Activated CD8-positive, alpha-beta memory T cell treated with anti-CD3 and anti-CD28 coated beads, Interleukin-2, amount 50 U/mL, for 48 hours (primary cell): Measurements from ENCODE around the gene CYB5R2.

Experiments
- DNase-seq: peaks from one replicate; pipeline ENCODE4 v3.0.0-alpha.2; 2020

Gene CYB5R2

DNA sequence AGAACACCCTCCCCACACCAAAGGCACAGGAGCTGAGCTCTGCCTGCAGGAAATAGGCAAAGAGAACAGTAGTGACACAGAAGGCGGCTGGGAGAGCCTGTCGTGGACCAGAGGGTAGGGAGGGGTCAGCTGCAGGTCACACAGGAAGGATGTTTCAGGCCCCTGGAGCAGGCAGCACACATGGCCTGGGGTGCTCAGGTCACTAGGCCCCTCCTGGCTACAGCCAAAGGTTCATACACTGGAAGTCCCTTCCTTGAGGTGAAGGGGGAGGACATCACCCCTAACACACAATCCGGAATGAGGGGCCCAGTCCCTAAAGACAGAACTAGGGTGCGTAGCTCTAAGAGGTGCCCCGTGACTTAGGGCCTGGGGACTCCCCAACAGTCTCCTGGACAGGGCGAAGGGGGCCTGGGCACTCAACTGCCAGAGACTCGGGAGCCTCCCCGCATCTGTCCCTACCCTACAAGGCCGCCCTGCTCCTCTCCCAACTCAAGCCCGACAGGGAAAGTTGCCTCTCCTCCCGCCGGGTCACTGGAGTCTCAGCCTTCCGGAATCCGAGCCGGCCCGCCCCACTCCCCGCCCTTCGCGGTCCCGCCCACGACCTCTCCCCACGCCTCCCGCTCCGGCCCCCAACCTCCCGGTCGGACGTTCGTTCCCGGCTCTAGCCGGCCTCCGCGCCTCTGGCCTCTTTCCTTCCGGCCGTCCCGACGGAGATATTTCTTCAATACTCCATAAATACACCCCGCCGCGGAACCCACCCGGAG is at the start of gene CYB5R2:
Gene CYB5R2 (minus strand): TSS at position 541 of the 764 bp plus-strand sequence. CDS start 675 bp downstream, outside the sequence.
- DNase-seq = peak; percentile 60

DNA sequence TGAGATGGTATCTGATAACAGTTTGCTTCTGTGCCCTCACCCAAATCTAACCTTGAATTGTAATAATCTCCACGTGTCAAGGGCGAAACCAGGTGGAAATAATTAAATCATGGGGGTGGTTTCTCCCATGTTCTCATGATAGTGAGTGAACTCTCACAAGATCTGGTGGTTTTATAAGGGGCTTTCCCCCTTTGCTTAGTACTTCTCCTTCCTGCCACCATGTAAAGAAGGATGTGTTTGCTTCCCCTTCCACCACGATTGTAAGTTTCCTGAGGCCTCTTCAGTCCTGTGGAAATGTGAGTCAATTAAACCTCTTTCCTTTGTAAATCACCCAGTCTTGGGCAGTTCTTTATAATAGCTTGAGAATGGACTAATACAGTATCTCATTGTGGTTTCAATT is 41.5 kb upstream of the CYB5R2 start:
- no peak for DNase-seq

- no peak for DNase-seq
These were observed 33.1 kb upstream of the CYB5R2 start, which contains the start of gene OVCH2 for GRCh38 chr11:7706377-7706776. OVCH2 (minus strand) TSS chr11:7706477; CDS start chr11:7706394, 83 bp downstream.

GRCh38 chr11:7703740-7704139 is 30.4 kb upstream of the CYB5R2 start:
- no peak for DNase-seq

GRCh38 chr11:7696424-7696823 is 23.1 kb upstream of the CYB5R2 start:
- DNase-seq = peak; percentile 54

DNA sequence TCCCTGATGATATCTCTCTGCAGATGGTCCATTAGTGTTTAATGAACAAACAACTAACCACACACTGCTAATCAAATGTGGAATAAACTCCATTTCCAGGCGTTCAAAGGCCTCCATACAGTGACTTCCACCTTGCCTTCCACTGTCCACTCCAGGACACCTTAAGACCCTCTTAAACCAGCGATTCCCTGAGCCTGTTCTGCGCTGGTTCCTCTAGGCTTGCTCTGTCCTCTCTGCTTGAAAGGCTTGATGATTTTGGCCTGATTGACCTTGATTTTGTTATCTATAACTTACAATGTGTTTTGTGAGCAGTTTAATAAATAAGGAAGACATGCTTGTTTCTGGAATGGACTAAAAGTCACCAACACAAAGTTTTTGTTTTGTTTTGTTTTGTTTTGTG is 20.9 kb upstream of the CYB5R2 start:
- no peak for DNase-seq

- DNase-seq = no peak
These were observed 19.1 kb upstream of the CYB5R2 start for GRCh38 chr11:7692426-7692825.

GRCh38 chr11:7691759-7692350 is 18.6 kb upstream of the CYB5R2 start:
- DNase-seq = no peak

DNA sequence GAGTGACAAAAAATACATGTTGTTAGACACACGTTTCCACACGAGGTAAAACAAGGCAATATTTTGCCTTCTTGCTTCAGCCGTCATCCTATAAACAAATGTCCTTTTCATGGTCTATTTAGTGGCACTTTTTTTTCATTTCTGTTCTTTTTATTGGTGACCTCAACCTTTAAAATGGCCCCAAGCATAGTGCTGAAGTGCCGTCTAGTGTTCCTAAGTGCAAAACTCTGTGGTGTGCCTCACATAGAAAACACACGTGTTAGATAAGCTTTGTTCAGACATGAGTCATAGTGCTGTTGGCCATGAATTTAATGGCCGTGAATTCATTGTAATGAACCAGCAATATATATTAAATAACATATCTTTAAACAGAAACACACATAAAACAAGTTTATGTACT is 17.3 kb upstream of the CYB5R2 start:
- DNase-seq = no peak

GRCh38 chr11:7689239-7689638 is 15.9 kb upstream of the CYB5R2 start:
- DNase-seq = no peak

- no peak for DNase-seq
These were observed 15.0 kb upstream of the CYB5R2 start for GRCh38 chr11:7688238-7688826.

DNA sequence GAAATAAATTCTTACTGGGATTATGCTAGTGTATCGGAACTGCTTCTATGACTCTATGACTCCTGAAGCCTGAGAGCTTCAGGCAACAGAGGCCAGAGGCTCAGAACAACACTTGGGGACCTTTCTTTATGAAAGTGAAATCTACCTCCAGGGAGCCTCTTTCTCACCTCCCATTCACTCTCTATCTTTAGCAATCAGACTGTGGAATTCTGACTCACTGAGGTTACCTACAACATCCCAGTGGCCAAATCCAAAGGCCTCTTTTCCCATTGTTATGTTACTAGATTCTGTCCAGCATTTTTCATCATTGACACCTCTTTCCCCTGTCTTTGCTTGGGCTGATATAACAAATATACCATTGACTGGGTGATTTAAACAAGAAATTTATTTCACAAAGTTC is 14.1 kb upstream of the CYB5R2 start:
- DNase-seq = no peak

DNA sequence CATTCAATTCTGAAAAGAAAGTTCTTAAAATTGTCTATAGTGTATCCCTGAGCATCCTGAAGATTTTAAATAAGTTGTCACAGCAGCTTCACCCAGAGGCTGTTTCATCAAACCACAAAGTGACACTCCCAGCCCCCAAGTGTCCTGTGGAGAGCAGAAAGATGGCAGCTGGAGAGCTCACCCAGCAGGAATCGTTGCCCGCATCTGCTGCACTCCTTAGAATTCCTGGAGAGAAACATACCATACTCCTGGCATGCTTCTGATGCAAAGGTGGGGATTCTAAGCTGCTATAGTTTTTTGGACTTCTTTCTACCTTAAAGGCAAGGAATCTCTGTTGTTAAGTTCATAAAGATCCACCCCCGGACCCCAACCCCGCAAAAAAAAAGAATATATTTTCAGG is 13.5 kb upstream of the CYB5R2 start:
- DNase-seq = no peak

DNA sequence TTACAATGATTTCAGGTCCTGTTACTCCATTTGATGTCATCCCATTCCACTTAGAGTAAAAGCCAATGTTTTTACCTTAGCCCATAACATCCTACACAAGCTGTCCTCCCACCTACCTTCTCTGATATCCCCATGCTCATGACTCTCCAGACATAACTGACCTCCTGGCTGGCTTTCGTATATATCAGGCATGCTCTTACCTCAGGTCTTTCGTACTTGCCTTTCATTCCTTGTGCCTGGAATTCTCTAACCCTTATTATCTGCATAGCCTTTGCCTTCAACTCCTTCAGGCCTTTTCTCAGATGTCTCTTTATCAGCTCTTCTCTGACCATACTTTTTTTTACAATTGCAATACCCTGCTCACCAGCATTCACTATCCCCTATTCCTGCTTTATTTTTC is 10.3 kb upstream of the CYB5R2 start:
- DNase-seq = no peak

DNA sequence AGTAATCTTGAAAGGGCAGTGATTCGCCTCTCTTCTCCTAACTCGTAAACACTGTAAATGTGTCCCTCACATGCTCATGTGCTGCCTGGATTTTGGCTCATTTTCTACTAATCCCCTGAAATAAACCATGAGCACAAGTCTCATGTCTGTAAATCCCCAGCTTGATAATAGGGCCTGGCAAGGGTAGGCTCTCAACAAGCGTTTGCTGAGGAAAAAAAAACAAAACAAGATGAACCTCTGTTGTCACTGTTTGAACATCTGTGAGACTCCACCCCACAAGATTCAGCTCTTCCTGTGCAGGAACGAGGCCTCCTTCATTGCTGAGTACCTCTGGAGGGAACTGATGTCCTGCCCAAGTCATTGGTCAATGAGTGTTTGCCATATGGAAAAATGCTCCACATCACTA is 4.5 kb upstream of the CYB5R2 start:
- DNase-seq = no peak

DNA sequence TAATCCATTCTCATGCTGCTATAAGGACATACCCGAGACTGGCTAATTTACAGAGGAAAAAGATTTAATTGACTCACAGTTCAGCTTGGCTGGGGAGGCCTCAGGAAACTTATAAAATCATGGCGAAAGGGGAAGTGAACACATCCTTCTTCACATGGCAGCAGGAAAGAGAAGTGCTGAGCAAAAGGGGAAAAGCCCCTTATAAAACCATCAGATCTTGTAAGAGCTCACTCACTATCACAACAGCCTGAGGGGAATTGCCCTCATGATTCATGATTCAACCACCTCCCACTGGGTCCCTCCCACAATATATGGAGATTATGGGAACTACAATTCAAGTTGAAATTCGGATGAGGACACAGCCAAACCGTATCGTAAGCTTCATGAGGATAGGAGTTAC is 3.8 kb upstream of the CYB5R2 start:
- DNase-seq = no peak

DNA sequence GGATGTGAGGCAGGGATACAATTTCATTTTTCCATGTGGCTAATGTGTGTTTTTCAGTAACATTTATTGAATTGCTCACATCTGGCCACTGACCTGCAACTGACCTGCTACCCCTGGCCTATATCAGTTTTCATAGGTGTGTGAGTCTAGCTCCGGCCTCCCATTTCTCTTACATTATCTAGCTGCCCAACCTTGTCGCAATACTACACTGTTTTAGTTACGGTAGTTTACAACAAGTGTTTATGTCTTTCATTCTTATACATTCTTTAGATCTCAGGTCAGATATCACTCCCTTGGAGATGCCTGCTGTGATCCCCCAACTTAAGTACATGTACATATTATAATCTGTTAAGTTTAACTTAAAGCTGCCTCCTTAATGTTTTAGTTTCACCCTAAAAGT is 2.3 kb upstream of the CYB5R2 start:
- DNase-seq = no peak

DNA sequence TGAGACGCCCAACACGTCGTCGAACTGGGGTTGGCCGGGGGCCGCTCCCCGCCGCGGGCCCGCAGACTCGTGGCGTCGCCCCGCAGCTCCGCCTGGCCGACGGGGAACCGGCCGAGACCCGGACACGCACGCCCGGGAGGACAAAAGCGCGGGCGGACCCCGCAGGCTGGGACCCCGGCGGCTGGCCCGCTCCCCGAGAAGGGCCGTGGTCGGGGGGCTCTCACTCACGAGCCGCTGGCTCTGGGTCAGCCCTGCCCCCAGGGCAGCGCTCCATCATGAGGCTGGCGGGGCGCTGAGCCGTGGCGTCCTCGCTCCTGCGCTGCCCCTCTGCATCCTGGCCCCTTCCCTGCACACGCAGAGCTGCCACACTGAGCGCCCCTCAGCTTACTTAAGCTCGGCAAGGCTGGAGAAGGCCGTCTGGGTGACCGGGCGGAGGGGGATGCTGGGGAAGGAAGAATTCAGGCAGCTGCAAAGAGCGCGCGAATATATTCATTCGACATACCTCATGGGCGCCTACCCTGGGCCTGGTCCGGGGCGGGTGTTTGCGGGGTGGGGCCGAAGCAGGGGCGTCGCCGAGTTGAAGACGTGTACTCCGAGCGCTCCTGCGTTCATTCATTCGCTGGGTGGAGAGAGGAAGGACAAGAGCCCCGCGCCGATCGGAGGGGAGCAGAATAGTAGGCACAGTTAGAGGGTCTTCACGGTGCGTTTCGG is 579 bp upstream of the CYB5R2 start:
- peak; percentile 61 for DNase-seq

DNA sequence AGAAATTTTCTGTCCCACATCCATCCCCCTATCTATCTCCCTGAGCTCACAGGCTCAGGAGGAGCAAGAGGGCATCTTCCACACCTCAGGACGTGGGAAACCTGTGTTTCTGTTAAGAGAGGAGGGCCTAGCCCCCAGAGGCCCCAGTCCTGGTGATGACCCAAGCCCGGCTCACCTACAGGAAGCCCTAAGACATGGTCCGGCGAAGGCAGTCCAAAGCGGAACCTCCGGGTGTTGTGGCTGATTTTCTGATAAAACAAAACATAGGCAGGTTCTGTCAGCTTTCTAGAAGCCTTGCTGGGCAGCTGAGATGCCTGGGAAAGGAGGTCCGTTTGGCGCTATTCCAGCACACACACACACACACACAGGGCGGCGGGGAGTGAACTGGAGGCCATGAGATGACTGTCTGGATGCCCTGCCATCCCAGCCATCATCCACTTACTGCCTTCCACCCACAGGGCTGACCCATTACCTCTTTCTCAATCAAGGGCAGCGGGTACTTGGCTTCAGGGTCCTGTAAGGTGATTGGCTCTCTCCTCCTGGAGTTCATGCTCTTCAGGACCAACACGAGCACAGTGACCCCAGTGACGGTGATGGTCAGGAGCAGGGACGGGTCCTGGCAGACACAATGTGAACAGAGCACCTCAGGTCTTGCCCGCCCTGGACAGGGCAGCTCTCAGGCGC is 882 bp downstream of the CYB5R2 start:
- no peak for DNase-seq

- no peak for DNase-seq
These were observed 1.7 kb downstream of the CYB5R2 start for GRCh38 chr11:7671347-7672215.

DNA sequence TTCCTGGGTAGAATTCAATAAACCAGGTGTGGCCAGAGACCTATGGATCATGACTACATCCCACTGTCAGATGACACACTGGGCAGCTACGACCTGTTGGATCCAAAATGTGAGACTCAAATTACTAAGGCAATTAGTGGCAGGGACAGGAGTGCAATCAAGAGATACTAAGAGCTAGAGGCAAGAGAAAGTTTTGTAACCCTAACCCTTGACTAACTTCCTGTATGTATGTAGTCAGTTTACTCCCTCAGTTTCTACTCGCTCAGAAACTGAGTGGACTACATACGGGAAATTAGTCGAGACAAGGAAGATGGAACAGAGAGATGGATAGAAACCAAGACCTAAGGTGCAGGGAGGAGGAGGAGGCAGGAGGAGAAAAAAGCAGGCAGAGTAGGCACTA is 2.7 kb downstream of the CYB5R2 start:
- no peak for DNase-seq

DNA sequence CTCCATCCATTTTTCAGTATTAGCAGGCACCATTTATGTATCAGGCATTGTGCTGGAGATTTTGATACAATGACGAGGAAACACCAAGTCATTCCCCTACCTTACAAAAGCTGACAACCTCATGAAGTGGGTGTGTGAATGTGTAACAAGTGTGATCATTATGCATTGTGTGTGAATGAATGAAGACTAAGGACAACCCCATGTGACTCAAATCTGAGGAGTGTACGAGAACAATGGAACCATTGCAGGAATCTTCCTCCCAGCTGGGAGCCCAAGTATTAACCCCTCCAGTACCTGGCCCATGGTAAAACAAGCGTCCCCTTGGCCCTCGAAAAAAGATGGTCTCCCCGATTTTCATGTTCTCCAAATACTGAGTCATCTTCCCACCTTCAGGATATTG is 4.4 kb downstream of the CYB5R2 start:
- no peak for DNase-seq
